Stimulated activated CD8-positive, alpha-beta memory T cell treated with anti-CD3 and anti-CD28 coated beads, Interleukin-15, amount 100 ng/mL, for 24 hours (primary cell): ENCODE results near the gene ZNF750.

Experiments
- DNase-seq: peaks from one replicate; pipeline ENCODE4 v3.0.0-alpha.2; 2020; ENCODE audit warnings: low read depth

ZNF750 gene

DNA sequence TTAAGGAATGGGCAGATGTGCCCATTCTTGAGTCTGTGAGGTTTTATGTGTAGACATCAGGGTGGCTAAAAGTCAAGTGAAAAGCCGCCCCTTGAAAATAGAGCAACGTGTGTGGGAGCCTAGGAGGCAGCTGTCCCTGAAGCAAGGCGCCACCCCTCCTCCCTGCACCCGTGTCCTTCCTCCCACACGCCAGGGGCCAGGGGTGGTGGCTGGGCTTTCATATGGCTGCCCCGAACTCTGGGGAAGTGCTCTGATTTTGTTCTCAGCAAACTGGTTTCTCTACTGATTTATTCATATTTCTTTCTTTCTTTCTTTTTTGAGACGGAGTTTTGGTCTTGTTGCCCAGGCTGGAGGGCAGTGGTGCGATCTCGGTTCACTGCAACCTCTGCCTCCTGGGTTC is 4.7 kb downstream of the ZNF750 start:
- no peak for DNase-seq

DNA sequence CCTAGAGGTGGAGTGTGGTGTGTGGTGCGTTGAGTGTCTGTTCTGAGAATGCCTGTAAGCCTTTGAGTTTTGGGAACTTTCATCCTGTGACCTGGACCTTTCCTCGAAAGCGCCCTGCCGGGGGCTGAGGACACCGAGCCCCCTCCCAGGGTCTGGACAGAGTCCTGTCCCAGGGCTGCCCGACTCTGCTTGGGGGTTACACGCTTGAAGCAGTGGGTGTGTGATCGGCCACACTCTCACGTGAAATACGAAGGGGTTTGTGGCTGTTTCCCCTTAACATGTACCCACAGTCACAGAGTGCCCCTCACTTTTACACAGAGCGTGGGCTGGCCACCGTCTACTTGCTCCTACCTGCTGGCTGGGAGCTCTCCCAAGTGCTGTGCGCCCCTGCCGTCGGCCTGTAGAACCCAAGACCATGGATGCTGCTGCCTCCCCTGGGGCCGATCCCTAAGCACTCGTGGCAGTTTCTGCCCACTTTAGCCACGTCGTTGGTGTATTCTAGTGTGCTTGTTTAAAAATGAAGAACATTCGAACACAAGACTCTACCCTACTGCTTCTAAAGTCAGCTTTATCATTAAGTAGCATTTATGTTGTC is 6.8 kb downstream of the ZNF750 start:
- no peak for DNase-seq

DNA sequence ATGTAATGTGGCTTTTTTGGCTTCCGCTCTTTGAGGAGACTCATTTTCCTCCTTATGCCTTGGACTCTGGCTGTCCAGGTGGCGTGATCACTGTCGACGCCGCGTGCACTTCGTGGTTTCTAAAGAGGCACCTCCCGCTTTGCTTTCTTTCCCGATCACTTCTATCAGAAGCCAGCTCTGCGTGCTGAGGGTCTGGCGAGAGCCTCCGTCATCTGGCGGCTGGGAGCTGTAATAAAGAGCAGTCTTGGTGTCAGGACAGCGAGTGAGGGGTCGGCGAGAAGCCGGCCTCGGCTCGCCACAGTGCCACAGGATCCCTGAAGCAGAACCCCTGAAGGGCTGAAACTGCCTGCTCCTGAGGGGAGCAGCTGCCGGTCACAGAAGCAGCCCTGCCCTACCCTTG is 7.4 kb downstream of the ZNF750 start:
- no peak for DNase-seq

DNA sequence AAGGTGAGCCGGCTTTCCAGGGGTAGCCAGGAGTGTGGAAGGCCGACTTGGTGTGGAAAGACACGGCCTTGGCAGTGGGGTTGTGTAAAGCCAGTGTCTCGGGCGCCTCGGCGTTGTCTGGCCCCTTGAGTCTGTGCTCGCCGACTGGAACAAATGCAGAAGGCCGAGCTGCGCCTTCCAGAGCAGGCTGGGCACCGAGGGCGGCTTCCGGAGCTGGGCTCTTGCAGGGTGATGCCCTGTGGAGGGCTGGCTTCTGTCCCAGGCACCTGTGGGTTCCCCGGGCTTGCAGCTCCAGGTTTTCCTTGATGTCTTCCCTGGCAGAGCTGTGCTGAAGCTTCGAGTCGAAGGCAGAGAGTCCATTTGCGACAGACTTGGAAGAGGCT is 8.0 kb downstream of the ZNF750 start:
- DNase-seq, result no peak

DNA sequence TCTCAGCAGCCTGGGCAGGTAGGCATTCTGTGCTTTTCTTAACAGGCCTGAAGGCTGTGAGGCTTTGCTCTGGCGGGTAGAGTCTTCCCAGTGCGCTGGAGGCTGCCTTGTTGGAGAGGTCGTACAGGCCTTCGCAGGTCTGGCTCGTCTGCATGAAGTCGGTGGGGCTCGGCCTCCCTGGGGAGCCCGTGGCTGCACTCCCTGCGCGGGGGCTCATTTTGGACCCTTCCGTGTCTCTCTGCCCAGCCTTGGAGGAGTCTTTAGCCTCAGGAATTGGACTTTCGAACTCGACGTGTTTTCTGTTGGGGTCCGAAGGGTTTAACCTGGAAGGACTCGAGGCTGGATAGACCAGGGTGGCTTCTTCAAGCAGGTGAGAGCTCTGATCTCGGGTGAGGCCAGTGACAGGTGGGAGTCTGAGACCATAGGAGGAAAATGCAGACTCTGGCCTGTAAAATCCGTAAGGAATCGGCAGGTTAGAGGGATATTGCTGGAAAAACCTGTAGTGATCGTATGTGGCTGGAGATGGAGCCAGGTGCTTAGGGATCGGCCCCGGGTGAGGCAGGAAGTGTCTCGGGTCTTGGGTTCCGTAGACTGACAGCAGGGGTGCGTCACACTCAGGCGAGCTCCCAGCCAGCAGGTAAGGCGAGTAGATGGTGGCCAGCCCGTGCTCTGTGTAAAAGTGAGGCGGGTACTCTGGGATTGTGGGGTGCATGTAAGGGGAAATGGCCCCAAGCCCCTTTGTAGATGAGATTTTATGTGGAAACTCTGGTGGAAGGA is 8.6 kb downstream of the ZNF750 start:
- no peak for DNase-seq

DNA sequence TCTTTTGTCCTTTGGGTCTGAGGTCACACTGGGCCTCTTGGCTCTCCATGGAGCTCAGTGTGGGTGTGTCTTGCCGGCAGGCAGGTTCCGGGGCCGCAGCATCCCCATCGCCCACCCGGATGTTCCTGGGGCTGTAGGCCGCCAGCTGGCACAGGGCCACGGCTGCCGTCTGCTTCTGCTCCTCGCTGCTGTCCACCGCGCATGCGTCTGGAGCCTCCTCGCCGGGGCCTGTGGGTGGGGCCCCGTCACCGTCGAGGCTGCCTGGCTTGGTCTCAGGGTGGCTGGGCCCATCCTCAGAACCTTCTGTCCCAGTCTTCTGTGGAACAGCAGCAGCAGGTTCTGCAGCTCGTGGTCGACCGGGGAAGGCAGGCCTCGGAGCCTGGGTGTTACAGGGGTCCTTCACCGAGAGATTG is 9.6 kb downstream of the ZNF750 start:
- no peak for DNase-seq

DNA sequence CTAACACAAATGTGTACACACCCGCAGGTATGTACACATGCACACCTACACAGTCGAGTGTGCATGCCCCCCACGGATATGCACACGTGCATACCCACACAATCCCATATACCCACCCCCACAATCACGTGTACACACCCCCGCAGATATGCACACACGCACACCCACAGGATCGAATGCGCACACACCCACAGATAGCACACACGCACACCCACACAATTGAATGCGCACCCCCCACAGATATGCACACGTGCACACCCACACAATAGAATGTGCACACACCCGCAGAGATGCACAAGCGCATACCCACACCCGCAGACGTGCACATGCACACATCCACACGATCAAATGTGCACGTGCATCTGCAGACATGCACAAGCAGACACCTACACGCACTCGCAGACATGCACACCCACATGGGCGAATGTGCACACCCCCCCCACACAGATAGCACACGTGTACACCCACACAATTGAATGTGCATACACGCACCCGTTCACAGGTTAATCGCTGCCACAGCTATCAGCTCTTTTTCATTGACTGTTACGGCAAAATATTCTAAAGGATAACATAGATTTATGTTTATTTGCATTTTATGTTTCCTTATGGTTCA is 10.8 kb downstream of the ZNF750 start:
- no peak for DNase-seq

DNA sequence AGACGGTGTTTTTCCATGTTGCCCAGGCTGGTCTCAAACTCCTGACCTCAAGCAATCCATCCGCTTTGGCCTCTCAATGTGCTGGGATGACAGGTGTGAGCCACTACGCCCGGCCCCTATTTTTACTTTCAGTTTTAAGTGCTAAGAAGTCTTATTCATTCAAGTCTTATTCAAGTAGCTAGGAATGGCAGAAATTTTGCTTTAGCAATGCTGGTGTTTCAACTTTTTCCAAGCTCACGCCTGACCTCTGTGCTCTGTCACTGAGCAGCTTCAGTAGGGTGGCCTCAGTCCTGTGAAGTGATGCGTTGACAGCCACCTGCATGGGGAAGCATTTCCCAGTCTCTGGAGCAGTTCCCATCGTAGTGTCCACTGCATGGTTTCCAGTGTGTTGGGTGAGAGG is 12.9 kb downstream of the ZNF750 start:
- no peak for DNase-seq

DNA sequence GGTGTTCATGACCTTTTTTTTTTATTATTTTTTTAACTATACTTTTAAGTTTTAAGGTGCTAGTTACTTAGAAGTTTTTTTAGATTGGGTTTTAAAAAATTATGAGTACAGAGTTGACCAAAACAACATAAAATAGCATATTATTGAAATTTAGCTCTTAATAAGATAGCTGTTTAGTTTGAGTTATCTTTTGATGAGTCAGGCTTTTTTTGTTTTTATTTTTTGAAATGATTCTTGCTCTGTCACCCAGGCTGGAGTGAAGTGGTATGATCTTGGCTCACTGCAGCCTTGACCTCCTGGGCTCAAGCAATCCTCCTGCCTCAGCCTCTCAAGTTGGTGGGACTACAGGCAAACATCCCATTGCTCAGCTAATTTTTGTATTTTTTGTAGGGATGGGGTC is 13.6 kb downstream of the ZNF750 start:
- no peak for DNase-seq

DNA sequence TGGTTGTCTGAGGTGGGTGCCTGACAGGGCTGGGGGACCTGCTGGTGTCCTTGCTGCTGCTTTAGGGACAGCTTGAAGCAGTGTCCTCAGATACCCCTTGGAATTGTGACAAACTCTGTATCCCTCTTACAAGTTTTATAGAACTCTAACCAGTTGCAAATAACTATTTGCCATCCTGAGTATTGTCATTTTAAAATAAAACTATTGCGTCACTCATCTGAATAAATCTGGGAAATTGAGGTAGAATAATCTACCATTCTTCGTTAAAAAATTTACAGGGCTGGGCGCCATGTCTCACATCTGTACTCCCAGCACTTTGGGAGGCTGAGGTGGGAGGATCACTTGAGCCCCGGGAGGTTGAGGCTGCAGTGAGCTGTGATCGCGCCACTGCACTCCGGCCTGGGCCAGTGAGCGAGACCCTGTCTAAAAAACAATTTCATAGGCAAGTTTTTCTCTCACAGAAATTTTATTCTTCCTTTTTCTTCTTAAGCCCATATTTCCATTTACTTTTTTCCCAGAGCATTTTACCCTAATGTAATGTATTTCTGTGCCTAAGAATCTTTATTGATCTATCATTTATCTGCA is 14.2 kb downstream of the ZNF750 start:
- no peak for DNase-seq

DNA sequence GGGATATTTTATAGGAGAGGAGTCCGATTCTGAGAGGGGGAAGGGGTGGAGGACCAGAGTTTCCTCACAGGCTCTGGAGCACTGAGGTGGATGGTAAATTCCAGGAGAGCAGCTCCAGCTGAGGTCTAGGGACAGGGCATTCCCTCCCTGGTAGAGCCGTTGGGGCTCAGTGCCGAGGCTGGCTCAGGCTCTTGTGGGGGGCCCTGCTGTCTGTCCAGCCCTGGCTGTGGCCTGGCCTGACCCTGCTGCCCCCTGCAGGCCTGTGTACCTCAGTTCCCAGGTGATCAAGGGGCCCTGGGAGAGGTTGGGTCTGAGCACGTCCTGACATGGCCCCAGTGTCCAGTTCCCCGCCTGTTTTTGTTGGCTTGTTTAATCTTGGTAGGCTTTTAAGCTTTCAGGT is 16.8 kb downstream of the ZNF750 start:
- DNase-seq, result no peak

DNA sequence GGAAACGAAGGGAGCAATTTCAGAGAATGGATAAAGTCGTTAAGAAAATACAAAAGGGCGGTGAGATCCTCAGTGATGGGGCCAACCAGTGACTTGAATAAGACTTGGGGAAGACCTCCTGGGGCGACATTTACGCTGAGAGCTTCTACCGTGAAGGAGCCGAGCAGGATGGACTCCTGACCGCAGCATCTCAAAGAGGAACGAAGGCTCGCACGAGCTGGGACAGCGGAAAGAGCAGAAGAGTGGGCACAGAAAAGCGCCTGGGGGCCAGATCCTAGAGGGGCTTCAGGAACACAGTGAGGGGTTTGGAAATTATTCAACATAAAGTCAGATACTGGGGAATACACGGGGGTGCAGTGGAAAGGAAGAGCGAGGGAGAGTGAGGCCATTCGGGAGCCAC is 17.5 kb downstream of the ZNF750 start:
- DNase-seq, result no peak

DNA sequence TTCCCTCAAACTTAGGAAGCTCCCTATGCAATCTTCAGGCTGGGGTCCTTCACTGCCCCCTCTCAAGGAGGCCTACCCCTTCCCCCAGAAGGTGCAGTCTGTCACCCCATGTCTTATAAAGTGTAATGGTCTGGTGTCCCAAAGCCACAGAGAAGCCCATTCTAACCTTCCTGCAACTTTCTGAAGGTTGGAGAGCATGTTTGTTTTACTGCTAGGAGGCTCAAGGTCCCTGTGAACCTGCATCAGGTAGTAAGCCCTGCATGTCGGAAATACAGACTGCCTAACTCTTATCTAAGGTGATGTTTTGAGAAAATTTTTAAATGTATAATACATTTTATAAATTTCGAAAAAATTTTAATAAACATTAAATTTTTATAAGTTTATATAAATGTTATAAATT is 18.3 kb downstream of the ZNF750 start:
- DNase-seq, result no peak

DNA sequence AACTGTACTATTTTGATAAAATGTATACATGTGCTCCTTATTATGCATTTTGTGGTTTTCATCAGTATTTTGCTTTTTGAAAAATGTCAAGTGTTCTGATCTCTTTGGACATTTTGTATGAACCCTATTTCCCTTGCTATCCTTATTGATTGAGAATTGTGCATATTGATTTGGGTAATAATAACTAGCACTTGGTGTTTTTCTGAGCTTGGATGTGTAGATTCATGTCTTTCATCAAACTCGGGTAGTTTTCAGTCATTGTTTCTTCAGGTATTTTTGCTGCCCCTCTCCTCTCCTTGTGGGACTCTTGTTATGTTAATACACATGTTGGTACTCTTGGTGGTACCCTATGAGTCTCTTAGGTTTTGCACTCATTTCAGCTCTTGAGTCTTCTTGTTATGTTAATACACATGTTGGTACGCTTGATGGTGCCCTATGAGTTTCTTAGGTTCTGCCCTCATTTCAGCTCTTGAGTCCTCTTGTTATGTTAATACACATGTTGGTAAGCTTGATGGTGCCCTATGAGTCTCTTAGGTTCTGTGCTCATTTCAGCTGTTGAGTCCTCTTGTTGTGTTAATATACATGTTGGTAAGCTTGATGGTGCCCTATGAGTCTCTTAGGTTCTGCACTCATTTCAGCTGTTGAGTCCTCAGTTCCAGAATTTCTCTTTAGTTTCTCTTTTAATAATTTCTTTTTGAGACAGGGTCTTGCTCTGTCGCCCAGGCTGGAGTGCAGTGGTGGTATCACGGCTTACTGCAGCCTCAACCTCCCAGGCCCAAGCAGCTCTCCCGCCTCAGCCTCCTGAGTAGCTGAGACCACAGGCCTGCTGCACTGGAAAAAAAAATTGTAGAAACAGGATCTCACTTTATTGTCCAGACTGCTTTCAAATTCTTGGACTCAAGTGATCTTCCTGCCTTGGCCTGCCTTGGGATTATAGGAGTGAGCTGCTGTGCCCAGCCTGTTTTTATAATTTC is 19.3 kb downstream of the ZNF750 start:
- no peak for DNase-seq

DNA sequence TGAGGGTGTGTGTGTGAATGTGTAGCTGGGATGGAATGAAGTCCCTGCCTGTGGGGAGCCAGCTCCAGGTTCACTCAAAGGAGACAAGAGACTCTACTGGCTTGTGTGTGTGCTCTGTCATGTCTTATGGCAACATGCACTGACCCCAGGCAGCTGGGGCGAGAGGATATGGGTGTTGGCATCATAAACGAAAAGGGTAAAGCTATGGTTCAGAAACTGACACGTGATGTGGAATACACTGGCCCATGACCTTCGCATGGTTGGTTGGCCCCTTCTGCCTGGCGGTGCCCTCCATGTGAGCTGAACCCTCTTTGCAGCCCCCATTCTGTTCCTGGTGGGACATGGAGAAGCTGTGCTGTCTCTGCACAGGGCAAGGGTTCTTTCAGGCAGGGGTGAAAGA is 21.9 kb downstream of the ZNF750 start:
- no peak for DNase-seq

DNA sequence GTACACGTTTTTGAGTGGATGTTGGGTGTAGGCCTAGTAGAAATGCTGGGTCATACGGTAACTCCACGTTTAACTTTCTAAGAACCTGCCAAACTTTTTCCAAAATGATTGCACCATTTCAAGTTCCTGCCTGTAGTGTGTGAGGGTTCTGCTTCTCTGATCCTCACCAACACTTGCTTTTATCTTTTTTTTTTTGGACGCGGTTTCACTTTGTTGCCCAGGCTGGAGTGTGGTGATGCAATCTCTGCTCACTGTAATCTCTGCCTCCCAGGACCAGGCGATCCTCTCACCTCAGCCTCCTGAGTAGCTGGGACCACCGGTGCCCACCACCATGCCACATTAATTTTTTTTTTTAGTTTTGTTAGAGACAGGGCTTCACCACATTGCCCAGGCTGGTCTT is 23.5 kb downstream of the ZNF750 start:
- no peak for DNase-seq

DNA sequence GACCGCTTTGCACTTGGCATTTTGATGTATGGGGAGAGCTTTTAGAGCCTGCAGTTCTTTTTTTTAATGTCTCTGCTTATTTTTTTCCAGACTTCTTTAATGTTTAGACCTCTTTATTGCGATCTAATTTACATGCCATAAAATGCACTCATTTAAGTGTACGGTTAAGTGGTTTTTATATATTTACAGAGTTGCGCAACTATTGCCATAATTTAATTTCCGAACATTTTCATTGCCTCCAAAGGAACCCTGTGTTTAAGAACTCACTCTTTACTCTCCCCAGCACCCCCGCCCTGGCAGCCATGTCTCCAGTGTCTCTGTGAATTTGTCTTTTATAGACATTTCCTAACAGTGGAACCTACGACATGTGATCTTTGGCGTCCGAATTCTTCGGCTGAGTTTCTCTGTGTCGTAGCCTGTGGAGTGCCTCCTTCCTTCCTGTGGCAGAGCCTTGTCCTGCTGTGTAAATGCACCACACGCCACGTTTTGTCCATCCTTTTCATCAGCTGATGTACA is 24.0 kb downstream of the ZNF750 start:
- DNase-seq, result no peak

DNA sequence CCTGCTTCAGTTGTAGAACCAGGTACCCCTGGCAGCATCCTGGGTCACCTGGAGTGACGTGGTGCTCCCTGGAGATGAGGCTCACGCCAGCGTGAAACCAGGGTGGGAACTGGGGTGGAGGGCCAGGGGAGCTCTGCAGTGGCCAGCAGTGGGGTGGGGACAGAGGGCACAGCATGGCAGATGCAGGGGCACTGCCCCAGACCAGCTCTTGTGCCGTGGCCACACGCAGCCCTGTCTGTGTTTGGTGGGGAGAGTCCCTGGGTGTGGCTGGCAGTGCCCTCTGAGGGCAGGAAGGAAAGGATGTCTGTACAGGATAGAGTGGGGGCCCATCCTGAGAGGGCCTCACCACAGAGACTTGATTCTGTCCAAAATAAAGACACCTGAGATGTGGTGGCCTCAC is 24.5 kb downstream of the ZNF750 start:
- DNase-seq, result no peak

DNA sequence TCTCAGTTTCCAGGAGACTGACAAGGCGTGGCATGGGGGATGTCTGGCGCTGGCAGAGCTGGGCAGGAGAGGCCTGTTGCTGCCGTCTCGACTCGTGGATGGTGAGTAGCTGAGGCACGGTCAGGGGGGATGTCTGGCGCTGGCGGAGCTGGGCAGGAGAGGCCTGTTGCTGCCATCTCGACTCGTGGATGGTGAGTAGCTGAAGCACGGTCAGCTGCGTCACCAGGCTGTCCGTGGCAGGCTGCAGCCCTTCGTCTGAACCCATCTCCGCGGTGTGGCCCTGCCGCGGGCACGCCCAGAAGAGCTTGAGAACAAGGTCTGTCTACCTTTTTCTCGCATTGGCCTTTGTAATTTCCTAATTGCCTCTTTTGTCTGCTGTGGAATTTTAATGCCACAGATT is 25.0 kb downstream of the ZNF750 start:
- DNase-seq, result no peak

DNA sequence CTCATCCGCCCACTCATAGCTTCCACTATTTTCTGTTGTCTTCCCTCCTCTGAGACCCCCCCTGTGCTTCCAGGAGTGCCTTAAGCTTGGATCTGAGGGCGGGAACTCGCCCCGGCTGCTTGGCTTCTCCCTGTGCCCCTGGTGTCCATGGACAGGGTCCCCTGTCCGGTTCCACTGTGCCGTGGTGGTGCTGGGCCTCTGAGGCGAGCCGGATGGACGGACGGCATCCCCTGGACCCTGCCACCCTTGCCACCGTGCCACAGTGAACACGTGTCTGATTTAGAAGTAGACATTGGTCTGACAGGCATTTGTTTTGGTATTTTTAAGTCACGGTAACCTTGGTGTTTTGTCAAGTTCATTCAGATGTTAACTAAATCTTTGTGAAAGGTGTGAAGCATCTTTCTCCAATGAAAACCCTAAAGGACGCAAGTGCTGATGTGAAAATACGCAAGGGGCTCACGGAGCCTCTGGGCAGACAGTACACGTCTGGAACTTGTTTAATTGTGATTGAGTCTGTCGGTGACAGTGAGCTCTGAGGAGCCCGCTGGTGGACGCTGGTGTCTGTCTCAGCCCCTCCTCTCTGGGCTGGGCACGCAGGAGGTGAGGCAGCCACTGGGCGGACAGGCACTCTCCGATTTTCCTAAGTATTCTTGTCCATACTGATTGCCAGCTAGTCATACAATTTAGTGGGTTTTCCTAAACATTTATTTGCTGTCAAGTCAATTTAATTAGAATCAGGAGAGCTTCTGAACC is 26.3 kb downstream of the ZNF750 start:
- DNase-seq, result no peak

DNA sequence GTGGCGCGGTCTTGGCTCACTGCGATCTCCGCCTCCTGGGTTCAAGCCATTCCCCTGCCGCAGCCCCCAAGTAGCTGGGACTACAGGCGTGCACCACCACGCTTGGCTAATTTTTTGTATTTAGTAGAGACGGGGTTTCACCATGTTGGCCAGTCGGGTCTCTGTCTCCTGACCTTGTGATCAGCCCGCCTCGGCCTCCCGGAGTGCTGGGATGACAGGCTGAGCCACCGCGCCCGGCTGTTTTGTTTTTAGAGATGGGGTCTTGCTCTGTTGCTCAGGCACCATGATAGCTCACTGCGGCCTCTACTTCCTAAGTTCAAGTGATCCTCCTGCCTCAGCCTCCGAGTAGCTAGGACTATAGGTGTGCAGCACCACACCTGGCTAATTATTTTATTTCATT is 27.2 kb downstream of the ZNF750 start:
- DNase-seq, result no peak
